OCI-LY1 (cell line): ENCODE data around the gene SGO2.

Experiments used
- H2AFZ ChIP-seq: fragments of 200-600 bp; sonication (generic), shearing (Covaris generic); 2 replicates; pipeline ENCODE4 v1.6.0; 2014; ENCODE audit warnings: antibody characterized with exemption, mild to moderate bottlenecking, low read length
- H3F3A ChIP-seq: fragments of 200-600 bp; sonication (generic), shearing (Covaris generic); 2 replicates; pipeline ENCODE4 v1.6.0; 2014; ENCODE audit warnings: mild to moderate bottlenecking, antibody characterized with exemption, low read length, moderate library complexity; ENCODE audit not compliant: insufficient read depth
- H3K27ac ChIP-seq: fragments of 200-600 bp; sonication (generic); 2 replicates; pipeline ENCODE4 v1.5.1; 2014; ENCODE audit warnings: low read length, mixed run types, mild to moderate bottlenecking, low read depth; ENCODE audit not compliant: poor library complexity, severe bottlenecking
- H3K27me3 ChIP-seq: fragments of 200-600 bp; sonication (generic); 2 replicates; pipeline ENCODE4 v1.6.0; 2014; ENCODE audit warnings: antibody characterized with exemption, mild to moderate bottlenecking, low read length, moderate library complexity; ENCODE audit not compliant: insufficient read depth
- H3K36me3 ChIP-seq: fragments of 200-600 bp; sonication (generic); 2 replicates; pipeline ENCODE4 v1.6.1; 2014; ENCODE audit warnings: mild to moderate bottlenecking, antibody characterized with exemption, low read length, moderate library complexity, mixed read lengths; ENCODE audit not compliant: insufficient read depth
- H3K4me1 ChIP-seq: fragments of 200-600 bp; sonication (generic); 2 replicates; pipeline ENCODE4 v1.5.1; 2014; ENCODE audit warnings: mild to moderate bottlenecking, low read length, moderate library complexity; ENCODE audit not compliant: insufficient read depth, severe bottlenecking
- H3K4me2 ChIP-seq: fragments of 200-600 bp; sonication (generic), shearing (Covaris generic); 2 replicates; pipeline ENCODE4 v1.6.1; 2014; ENCODE audit warnings: low read length
- H3K4me3 ChIP-seq: fragments of 200-600 bp; sonication (generic); 2 replicates; pipeline ENCODE4 v1.5.1; 2014; ENCODE audit warnings: low read length, low read depth, mild to moderate bottlenecking, mixed read lengths; ENCODE audit not compliant: poor library complexity, severe bottlenecking
- H3K79me2 ChIP-seq: fragments of 200-600 bp; shearing (Covaris generic); 2 replicates; pipeline ENCODE4 v1.6.1; 2016; ENCODE audit warnings: mixed run types, low read length, mixed read lengths; ENCODE audit not compliant: insufficient read depth
- H3K9ac ChIP-seq: fragments of 200-600 bp; sonication (generic), shearing (Covaris generic); 2 replicates; pipeline ENCODE4 v1.6.1; 2014; ENCODE audit warnings: mild to moderate bottlenecking, low read length, mixed read lengths
- H3K9me2 ChIP-seq: fragments of 200-600 bp; sonication (generic), shearing (Covaris generic); 2 replicates; pipeline ENCODE4 v1.6.1; 2014; ENCODE audit warnings: low read depth, mild to moderate bottlenecking, low read length, mixed read lengths
- H3K9me3 ChIP-seq: fragments of 200-600 bp; shearing (Covaris generic); 2 replicates; pipeline ENCODE4 v1.6.1; 2014; ENCODE audit warnings: low read length, mixed read lengths
- H4K20me1 ChIP-seq: fragments of 200-600 bp; sonication (generic), shearing (Covaris generic); 2 replicates; pipeline ENCODE4 v1.6.0; 2016; ENCODE audit warnings: mild to moderate bottlenecking, low read length; ENCODE audit not compliant: insufficient read depth
- EZH2 ChIP-seq: fragments of 200-600 bp; sonication (generic), shearing (Covaris generic); IDR thresholded peaks from 2 replicates; pipeline ENCODE4 v1.8.0; 2017; ENCODE audit warnings: borderline replicate concordance, mixed run types, mild to moderate bottlenecking, antibody characterized with exemption, low read length, moderate library complexity, mixed read lengths
- TF ChIP-seq, protein P1 (sequence below): fragments of 200-600 bp; sonication (generic), shearing (Covaris generic); IDR thresholded peaks from 2 replicates; pipeline ENCODE4 v1.5.1; 2017; ENCODE audit warnings: mild to moderate bottlenecking, antibody characterized with exemption, low read length, moderate library complexity, mixed read lengths

Gene SGO2

DNA sequence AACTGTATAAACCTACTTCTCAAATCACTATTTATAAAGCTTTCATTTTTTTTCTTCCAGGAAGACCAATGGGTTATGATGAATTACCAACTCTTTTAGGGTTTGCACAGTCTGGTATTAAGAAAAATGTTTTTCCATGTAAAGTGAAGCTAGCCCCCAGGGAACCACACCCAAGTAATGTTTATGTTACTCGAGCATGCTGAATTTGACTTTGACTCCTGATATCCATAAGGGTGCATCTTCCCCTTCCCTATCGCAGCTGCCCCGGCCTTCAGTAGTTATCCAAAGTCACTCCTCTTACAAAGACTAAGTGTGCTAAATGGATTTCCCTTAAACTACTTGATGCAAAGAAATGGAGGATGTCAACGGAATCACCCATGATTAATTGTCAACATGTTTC lies 37.8 kb upstream of the SGO2 start:
- Histone ChIP-seq H3K27me3 (no peaks in the 10 kb centered on the region), H3F3A (no peaks in the 10 kb centered on the region), H3K79me2 (no peaks in the 10 kb centered on the region), H3K4me2 (no peak overlapping the region), H3K27ac (no peak overlapping the region), H3K4me3 (no peak overlapping the region), H3K4me1 (no peaks in the 10 kb centered on the region), H3K36me3 (peaks cover 37% of the 10 kb centered on the region), H3K9ac (no peak overlapping the region), H3K9me3 (no peaks in the 10 kb centered on the region), H3K9me2 (no peaks in the 10 kb centered on the region), H2AFZ (no peak overlapping the region), H4K20me1 (no peaks in the 10 kb centered on the region)
- no peak for TF ChIP-seq EZH2
- TF ChIP-seq, protein P1, sequence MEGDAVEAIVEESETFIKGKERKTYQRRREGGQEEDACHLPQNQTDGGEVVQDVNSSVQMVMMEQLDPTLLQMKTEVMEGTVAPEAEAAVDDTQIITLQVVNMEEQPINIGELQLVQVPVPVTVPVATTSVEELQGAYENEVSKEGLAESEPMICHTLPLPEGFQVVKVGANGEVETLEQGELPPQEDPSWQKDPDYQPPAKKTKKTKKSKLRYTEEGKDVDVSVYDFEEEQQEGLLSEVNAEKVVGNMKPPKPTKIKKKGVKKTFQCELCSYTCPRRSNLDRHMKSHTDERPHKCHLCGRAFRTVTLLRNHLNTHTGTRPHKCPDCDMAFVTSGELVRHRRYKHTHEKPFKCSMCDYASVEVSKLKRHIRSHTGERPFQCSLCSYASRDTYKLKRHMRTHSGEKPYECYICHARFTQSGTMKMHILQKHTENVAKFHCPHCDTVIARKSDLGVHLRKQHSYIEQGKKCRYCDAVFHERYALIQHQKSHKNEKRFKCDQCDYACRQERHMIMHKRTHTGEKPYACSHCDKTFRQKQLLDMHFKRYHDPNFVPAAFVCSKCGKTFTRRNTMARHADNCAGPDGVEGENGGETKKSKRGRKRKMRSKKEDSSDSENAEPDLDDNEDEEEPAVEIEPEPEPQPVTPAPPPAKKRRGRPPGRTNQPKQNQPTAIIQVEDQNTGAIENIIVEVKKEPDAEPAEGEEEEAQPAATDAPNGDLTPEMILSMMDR = no peak

DNA sequence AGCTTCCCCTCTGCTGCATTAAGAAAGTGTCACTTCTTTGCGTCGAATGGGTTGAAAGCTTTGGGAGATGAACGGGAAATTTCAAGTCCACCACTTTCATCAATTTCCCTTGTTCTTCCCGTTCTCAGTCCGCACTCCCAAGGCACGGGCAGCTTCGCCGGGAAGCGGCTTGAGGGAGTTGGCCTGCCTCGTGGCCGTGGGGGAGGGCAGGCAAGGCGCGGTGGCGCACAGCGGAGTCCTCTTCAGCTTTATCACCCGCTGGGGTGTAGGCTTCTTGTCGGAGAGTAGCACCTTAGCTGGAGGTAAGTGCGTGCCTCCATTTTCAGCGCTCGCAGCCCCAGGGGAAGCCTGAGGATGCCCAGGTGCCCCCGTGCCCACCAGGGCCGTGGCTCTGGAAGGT lies 36.0 kb upstream of the SGO2 start:
- TF ChIP-seq, protein P1 = no peak
- no peak for TF ChIP-seq EZH2
- Histone ChIP-seq H3K4me1 (no peaks in the 10 kb centered on the region), H3K9me2 (no peaks in the 10 kb centered on the region), H2AFZ (no peak overlapping the region), H3F3A (no peaks in the 10 kb centered on the region), H3K9me3 (no peaks in the 10 kb centered on the region), H3K27ac (no peak overlapping the region), H3K4me3 (no peak overlapping the region), H3K9ac (no peak overlapping the region), H3K27me3 (no peaks in the 10 kb centered on the region), H4K20me1 (no peaks in the 10 kb centered on the region), H3K36me3 (peaks cover 54% of the 10 kb centered on the region), H3K79me2 (no peaks in the 10 kb centered on the region), H3K4me2 (no peak overlapping the region)

DNA sequence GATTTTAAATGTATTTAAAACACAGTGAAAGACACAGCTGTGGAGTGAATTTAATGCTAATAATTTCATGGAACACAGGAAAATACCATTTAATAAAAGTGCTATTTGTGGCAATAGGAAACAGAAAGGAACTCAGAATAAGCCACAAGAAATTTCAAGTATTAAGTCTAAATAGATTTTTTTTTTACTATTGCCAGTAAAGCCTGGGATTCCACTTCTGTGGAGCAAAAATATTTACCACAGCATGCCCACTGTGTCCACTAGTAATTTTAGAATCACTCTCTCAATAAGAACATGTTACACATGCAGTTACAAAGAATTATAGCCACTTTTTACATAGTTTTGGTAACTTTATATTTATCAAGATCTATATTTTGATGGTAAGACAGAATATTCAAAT lies 33.4 kb upstream of the SGO2 start:
- H2AFZ ChIP-seq = no peak overlapping the region
- H3F3A ChIP-seq = no peaks in the 10 kb centered on the region
- H3K4me3 ChIP-seq = no peak overlapping the region
- H3K4me1 ChIP-seq = no peaks in the 10 kb centered on the region
- H3K9me2 ChIP-seq = no peaks in the 10 kb centered on the region
- H3K9me3 ChIP-seq = no peaks in the 10 kb centered on the region
- H3K4me2 ChIP-seq = no peak overlapping the region
- no peak overlapping the region for H3K9ac ChIP-seq
- H3K79me2 ChIP-seq = no peaks in the 10 kb centered on the region
- H3K27ac ChIP-seq = no peak overlapping the region
- H4K20me1 ChIP-seq = no peaks in the 10 kb centered on the region
- no peak for TF ChIP-seq EZH2
- TF ChIP-seq, protein P1 = no peak
- no peaks in the 10 kb centered on the region for H3K27me3 ChIP-seq
- peaks cover 60% of the 10 kb centered on the region for H3K36me3 ChIP-seq
